CD8-positive, alpha-beta memory T cell (primary cell): ENCODE data around the gene NPPA. TPM values are rescaled to one million over a fixed set of nuclear protein-coding genes. Genes with fewer than 3 reads are reported as not detected.

ENCODE experiments used
- CTCF ChIA-PET: fragments of 350-600 bp; sonication (Branson Sonifier 250); formaldehyde crosslinking; loops from one replicate; lab custom pipeline; 2021; ENCODE audit warnings: antibody characterized with exemption; lab: Charles Lee
- POLR2A ChIA-PET: fragments of 350-600 bp; sonication (Branson Sonifier 250); formaldehyde crosslinking; loops from one replicate; lab custom pipeline; 2021; ENCODE audit warnings: antibody characterized with exemption; lab: Charles Lee
- DNase-seq, 5 donors: peaks; one replicate each; pipeline versions ENCODE4 v3.0.0 to v3.0.0-alpha.2; 2020 to 2022; ENCODE audit warnings: mixed read lengths in 1 of 5
- H3K27ac ChIP-seq: one replicate; pipeline ENCODE4 v1.7.0; 2013; ENCODE audit warnings: low read depth, mild to moderate bottlenecking, low read length, moderate library complexity
- H3K27me3 ChIP-seq: 2 replicates; pipeline ENCODE4 v1.7.0; 2013; ENCODE audit warnings: low read length, mild to moderate bottlenecking; ENCODE audit not compliant: insufficient read depth, poor library complexity, severe bottlenecking
- H3K36me3 ChIP-seq: 2 replicates; pipeline ENCODE4 v1.7.0; 2013; ENCODE audit warnings: mild to moderate bottlenecking, low read length, moderate library complexity; ENCODE audit not compliant: insufficient read depth
- H3K4me1 ChIP-seq: 2 replicates; pipeline ENCODE4 v1.7.0; 2013; ENCODE audit warnings: mild to moderate bottlenecking, low read length, moderate library complexity; ENCODE audit not compliant: insufficient read depth
- H3K4me3 ChIP-seq: 2 replicates; pipeline ENCODE4 v1.7.0; 2013; ENCODE audit warnings: mild to moderate bottlenecking, low read length
- H3K9me3 ChIP-seq: 2 replicates; pipeline ENCODE4 v1.7.0; 2013; ENCODE audit warnings: mild to moderate bottlenecking, low read length
- H3K27ac Mint-ChIP-seq, 8 donors: one replicate each; pipeline ENCODE4 v1.8.0; 2020 to 2021; ENCODE audit warnings: mixed read lengths in 8 of 8, mild to moderate bottlenecking in 6 of 8, inconsistent platforms in 3 of 8, moderate library complexity in 3 of 8
- H3K27me3 Mint-ChIP-seq, 2 donors: one replicate each; pipeline ENCODE4 v1.8.0; 2020 to 2021; ENCODE audit warnings: mixed read lengths in 2 of 2, mild to moderate bottlenecking in 1 of 2, moderate library complexity in 1 of 2
- H3K36me3 Mint-ChIP-seq, 3 donors: one replicate each; pipeline ENCODE4 v1.8.0; 2020 to 2021; ENCODE audit warnings: mixed read lengths in 3 of 3, inconsistent platforms in 1 of 3, mild to moderate bottlenecking in 1 of 3
- H3K4me1 Mint-ChIP-seq, 3 donors: one replicate each; pipeline ENCODE4 v1.8.0; 2020 to 2021; ENCODE audit warnings: mixed read lengths in 3 of 3, inconsistent platforms in 1 of 3, mild to moderate bottlenecking in 1 of 3
- H3K4me3 Mint-ChIP-seq, 7 donors: one replicate each; pipeline ENCODE4 v1.8.0; 2020 to 2021; ENCODE audit warnings: mixed read lengths in 7 of 7, mild to moderate bottlenecking in 6 of 7, moderate library complexity in 4 of 7, inconsistent platforms in 2 of 7
- H3K9me3 Mint-ChIP-seq, 5 donors: one replicate each; pipeline ENCODE4 v1.8.0; 2020 to 2022; ENCODE audit warnings: mixed read lengths in 5 of 5, mild to moderate bottlenecking in 3 of 5, moderate library complexity in 2 of 5, inconsistent platforms in 1 of 5
- polyA plus RNA-seq: library from polyadenylated mRNA; unstranded; fragments of 300-500 nt; fragmentation: Illumina TruSeq; gene quantifications from one replicate; pipeline ENCODE4 v1.2.3, GENCODE V29; 2021
- total RNA-seq, 2 experiments: library from RNA; stranded (reverse); gene quantifications; one replicate each; pipeline ENCODE4 v1.2.3, GENCODE V29; 2021

Gene NPPA
- total and polyA plus RNA-seq, 3 experiments from 2014 or later = not detected

- H3K36me3 Mint-ChIP-seq = no peaks in the 10 kb centered on the region
- H3K27me3 Mint-ChIP-seq = peaks cover 13 to 22% of the 10 kb centered on the region in 2 donors
- Histone ChIP-seq H3K4me3 (no peak overlapping the region), H3K27ac (no peak overlapping the region), H3K27me3 (no peaks in the 10 kb centered on the region), H3K4me1 (no peaks in the 10 kb centered on the region), H3K9me3 (no peaks in the 10 kb centered on the region), H3K36me3 (no peaks in the 10 kb centered on the region)
- ChIA-PET POLR2A (no interaction called here), CTCF (no interaction called here)
- H3K4me3 Mint-ChIP-seq = no peak overlapping the region
- no peaks in the 10 kb centered on the region for H3K9me3 Mint-ChIP-seq
- no peaks in the 10 kb centered on the region for H3K4me1 Mint-ChIP-seq
- DNase-seq = no peak
- H3K27ac Mint-ChIP-seq = no peak overlapping the region
Measured at GRCh38 chr1:11869650-11870207, 22.1 kb upstream of the NPPA start.

- POLR2A ChIA-PET = no interaction called here
Measured at GRCh38 chr1:11869104-11869503, 21.5 kb upstream of the NPPA start.

GRCh38 chr1:11868331-11868980 lies 20.9 kb upstream of the NPPA start:
- H3K4me1 ChIP-seq = no peaks in the 10 kb centered on the region
- H3K27ac ChIP-seq = no peak overlapping the region
- ChIA-PET CTCF (no interaction called here), POLR2A (no interaction called here)
- Mint-ChIP-seq H3K9me3 (no peaks in the 10 kb centered on the region), H3K27ac (peak overlapping the region in 1 of 8 donors; percentile 89), H3K4me3 (no peak overlapping the region), H3K27me3 (peaks cover 13 to 22% of the 10 kb centered on the region in 2 donors), H3K4me1 (no peaks in the 10 kb centered on the region), H3K36me3 (no peaks in the 10 kb centered on the region)
- H3K27me3 ChIP-seq = no peaks in the 10 kb centered on the region
- DNase-seq = no peak
- H3K36me3 ChIP-seq = no peaks in the 10 kb centered on the region
- no peaks in the 10 kb centered on the region for H3K9me3 ChIP-seq
- H3K4me3 ChIP-seq = no peak overlapping the region

More at GRCh38 chr1:11869104-11869503, 21.5 kb upstream of the NPPA start:
- Histone ChIP-seq H3K27ac (no peak overlapping the region), H3K9me3 (no peaks in the 10 kb centered on the region), H3K4me1 (no peaks in the 10 kb centered on the region), H3K4me3 (no peak overlapping the region), H3K36me3 (no peaks in the 10 kb centered on the region), H3K27me3 (no peaks in the 10 kb centered on the region)
- DNase-seq = no peak
- Mint-ChIP-seq H3K9me3 (no peaks in the 10 kb centered on the region), H3K4me1 (no peaks in the 10 kb centered on the region), H3K36me3 (no peaks in the 10 kb centered on the region), H3K27ac (no peak overlapping the region), H3K4me3 (no peak overlapping the region), H3K27me3 (peaks cover 13 to 22% of the 10 kb centered on the region in 2 donors)
- CTCF ChIA-PET = no interaction called here

- Mint-ChIP-seq H3K4me3 (no peak overlapping the region), H3K4me1 (no peaks in the 10 kb centered on the region), H3K27ac (no peak overlapping the region), H3K36me3 (no peaks in the 10 kb centered on the region), H3K27me3 (peaks cover 33 to 35% of the 10 kb centered on the region in 2 donors), H3K9me3 (no peaks in the 10 kb centered on the region)
- Histone ChIP-seq H3K4me1 (no peaks in the 10 kb centered on the region), H3K4me3 (no peak overlapping the region), H3K9me3 (no peaks in the 10 kb centered on the region), H3K36me3 (no peaks in the 10 kb centered on the region), H3K27me3 (peaks cover 25% of the 10 kb centered on the region), H3K27ac (no peak overlapping the region)
- no peak for DNase-seq
- ChIA-PET POLR2A (no interaction called here), CTCF (no interaction called here)
Measured at GRCh38 chr1:11862890-11863289, 15.3 kb upstream of the NPPA start.

- Histone ChIP-seq H3K4me1 (no peaks in the 10 kb centered on the region), H3K27ac (no peak overlapping the region), H3K9me3 (no peaks in the 10 kb centered on the region), H3K4me3 (no peak overlapping the region), H3K36me3 (no peaks in the 10 kb centered on the region), H3K27me3 (peaks cover 31% of the 10 kb centered on the region)
- ChIA-PET CTCF (no interaction called here), POLR2A (no interaction called here)
- H3K36me3 Mint-ChIP-seq = no peaks in the 10 kb centered on the region
- no peaks in the 10 kb centered on the region for H3K9me3 Mint-ChIP-seq
- H3K27ac Mint-ChIP-seq = no peak overlapping the region
- no peaks in the 10 kb centered on the region for H3K4me1 Mint-ChIP-seq
- H3K27me3 Mint-ChIP-seq = peaks cover 43 to 53% of the 10 kb centered on the region in 2 donors
- H3K4me3 Mint-ChIP-seq = no peak overlapping the region
- no peak for DNase-seq
Measured at GRCh38 chr1:11860587-11860986, 13.0 kb upstream of the NPPA start.

GRCh38 chr1:11860083-11860482 lies 12.5 kb upstream of the NPPA start:
- H3K9me3 ChIP-seq = no peaks in the 10 kb centered on the region
- Mint-ChIP-seq H3K4me1 (no peaks in the 10 kb centered on the region), H3K4me3 (no peak overlapping the region), H3K36me3 (no peaks in the 10 kb centered on the region), H3K9me3 (no peaks in the 10 kb centered on the region), H3K27ac (peak overlapping the region in 1 of 8 donors; percentile 86), H3K27me3 (peaks cover 48 to 53% of the 10 kb centered on the region in 2 donors)
- no peak overlapping the region for H3K27ac ChIP-seq
- H3K36me3 ChIP-seq = no peaks in the 10 kb centered on the region
- H3K27me3 ChIP-seq = peaks cover 31% of the 10 kb centered on the region
- ChIA-PET CTCF (no interaction called here), POLR2A (no interaction called here)
- no peak for DNase-seq
- H3K4me1 ChIP-seq = no peaks in the 10 kb centered on the region
- H3K4me3 ChIP-seq = no peak overlapping the region

- Mint-ChIP-seq H3K4me3 (no peak overlapping the region), H3K36me3 (no peaks in the 10 kb centered on the region), H3K4me1 (no peaks in the 10 kb centered on the region), H3K9me3 (no peaks in the 10 kb centered on the region), H3K27ac (peak overlapping the region in 1 of 8 donors; percentile 86), H3K27me3 (peaks cover 54 to 61% of the 10 kb centered on the region in 2 donors)
- Histone ChIP-seq H3K4me3 (no peak overlapping the region), H3K27me3 (peaks cover 31% of the 10 kb centered on the region), H3K4me1 (no peaks in the 10 kb centered on the region), H3K27ac (no peak overlapping the region), H3K9me3 (no peaks in the 10 kb centered on the region), H3K36me3 (no peaks in the 10 kb centered on the region)
- DNase-seq = peak; percentile 41 to 79 (median 65)
- POLR2A ChIA-PET = no interaction called here
- CTCF ChIA-PET = no interaction called here
Measured at GRCh38 chr1:11858968-11859871, 11.6 kb upstream of the NPPA start.

- no peaks in the 10 kb centered on the region for H3K9me3 ChIP-seq
- ChIA-PET CTCF (no interaction called here), POLR2A (no interaction called here)
- H3K4me3 ChIP-seq = no peak within 1 kb of the TSS
- Mint-ChIP-seq H3K4me1 (no peaks in the 10 kb centered on the region), H3K9me3 (no peaks in the 10 kb centered on the region), H3K36me3 (no peaks in the 10 kb centered on the region), H3K27me3 (peaks cover 55 to 64% of the 10 kb centered on the region in 2 donors), H3K4me3 (no peak within 1 kb of the TSS), H3K27ac (peak within 1 kb of the TSS in 1 of 8 donors; percentile 86)
- H3K4me1 ChIP-seq = no peaks in the 10 kb centered on the region
- H3K27me3 ChIP-seq = peaks cover 31% of the 10 kb centered on the region
- no peaks in the 10 kb centered on the region for H3K36me3 ChIP-seq
- DNase-seq = no peak
- H3K27ac ChIP-seq = no peak within 1 kb of the TSS
Measured at GRCh38 chr1:11858613-11858967, 11.0 kb upstream of the NPPA start, which contains the start of gene NPPB. TSS of gene NPPB (minus strand) at chr1:11858945. CDS start at chr1:11858833, 112 bp downstream.
